Stimulated activated CD4-positive, alpha-beta T cell treated with anti-CD3 and anti-CD28 coated beads, Interleukin-4, amount 100 ng/mL, for 48 hours (primary cell): ENCODE measurements around the gene FNDC3B.

Source experiments
- DNase-seq, 2 donors: peaks; one replicate each; pipeline ENCODE4 v3.0.0-alpha.2; 2020; ENCODE audit warnings: low read depth in 2 of 2

The FNDC3B gene

DNA sequence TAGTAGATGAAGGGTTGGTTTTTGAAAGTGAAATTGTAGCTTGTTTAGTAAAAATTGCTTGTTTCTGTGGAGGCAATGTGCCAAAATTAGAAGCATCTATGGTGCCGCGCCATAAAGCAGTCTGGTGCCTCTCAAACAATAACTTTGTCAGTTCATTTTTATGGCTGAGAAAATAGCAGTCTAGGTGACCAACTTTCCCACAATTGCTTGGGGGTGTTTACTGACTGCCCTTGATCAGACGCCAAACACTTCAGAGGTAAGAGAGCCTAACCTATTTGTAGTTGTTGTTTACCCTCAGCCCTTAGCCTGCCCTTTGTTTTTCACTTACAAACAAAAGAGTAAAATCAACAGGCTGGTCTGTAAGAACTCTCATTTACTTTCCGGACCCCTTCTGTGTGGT lies 174.5 kb downstream of the FNDC3B start:
- DNase-seq = no peak

DNA sequence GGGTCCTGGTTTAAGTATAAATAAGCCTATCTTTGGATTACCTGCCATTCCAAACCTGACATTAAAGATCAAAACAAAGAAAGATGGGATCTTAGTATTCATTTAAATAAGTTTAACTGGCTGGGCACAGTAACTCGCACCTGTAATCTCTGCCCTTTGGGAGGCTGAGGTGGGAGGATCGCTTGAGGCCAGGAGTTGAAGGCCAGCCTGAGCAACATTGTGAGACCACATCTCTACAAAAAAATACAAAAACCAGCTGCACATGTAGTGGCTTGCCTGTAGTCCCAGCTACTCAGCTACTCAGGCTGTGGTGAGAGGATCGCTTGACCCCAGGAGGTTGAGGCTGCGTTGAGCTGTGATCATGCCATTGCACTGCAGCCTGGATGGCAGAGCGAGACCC lies 176.9 kb downstream of the FNDC3B start:
- no peak for DNase-seq

DNA sequence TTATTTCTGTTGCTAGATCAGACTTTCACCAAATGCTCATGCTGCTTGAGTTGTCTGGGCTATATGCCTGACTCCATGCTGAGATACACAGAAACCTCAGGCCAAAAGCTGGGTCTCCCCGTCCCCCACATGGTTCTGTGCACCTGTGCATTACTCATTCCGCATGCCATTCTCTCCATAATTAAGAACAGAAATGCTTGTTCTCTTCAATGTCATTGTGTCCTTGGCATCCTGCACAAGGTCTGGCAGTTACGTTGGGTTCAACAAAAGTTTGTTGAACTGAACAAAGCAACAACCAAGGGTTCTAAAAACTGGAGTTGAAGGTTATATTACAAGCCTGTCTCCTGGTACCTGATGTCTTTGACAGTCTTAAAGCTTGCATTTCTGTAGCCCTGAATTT lies 177.5 kb downstream of the FNDC3B start:
- DNase-seq = no peak

DNA sequence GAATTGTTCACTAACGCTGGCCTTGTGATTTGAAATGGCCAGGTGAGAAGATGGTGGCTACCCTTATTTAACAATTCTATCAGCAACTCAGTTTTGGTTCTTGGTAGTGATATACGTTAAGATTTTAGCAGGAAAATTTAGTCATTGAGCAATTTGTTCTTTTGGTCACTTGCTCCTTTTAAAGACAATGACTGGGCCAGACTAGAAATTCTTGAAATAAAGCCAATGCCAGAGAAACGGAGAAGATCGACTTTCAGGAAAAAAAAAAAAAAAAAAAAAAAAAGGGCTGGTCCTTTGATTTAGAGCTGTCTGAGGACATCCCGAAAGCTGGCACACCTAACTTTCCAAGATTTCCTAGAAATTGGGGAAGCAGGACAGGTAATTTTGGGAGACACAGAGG lies 178.5 kb downstream of the FNDC3B start:
- no peak for DNase-seq

DNA sequence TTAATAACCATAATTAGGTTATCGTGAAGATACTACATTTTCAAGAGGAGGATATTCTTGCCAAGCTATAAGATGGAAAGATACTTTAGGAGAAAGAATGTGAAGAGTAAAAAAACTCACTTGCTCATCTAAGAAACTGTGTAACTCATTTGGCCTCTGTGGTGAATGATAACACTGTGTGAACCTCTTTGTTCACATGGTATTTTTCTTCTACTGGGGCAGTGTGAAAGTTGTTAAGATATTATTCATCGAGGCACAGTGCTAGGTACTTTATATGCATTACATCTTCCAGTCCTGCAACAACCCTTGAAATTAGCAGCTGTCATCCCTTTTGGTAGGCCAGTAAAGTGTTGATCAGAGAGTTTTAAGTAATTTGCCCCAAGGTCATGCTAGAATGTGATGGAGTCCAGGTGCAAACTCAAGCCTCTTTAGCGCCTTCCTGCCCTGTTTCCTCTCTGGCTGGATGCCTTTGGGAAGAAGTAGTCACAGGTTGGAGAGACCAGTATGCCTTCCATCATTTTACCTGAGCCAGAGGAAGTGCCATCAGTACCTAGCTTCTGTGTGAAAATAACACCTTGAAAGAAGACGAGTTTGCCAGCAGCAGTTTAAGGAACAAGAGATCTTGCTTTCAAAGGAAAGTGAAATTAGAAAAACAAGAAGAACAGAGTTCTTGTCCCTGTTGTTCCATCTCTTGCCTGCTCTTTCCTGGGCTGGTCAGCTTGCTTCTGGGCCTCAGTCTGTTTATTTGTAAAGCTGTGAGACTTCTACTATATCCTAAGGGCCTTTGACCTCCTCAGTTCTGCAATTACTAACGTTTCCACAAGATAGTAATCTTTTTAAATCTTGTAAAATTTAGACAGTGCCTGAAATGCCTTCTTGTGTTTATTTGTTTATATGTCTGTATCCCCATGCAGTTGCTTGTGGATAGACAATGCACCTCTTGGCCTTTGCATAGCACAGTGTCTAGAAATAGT lies 179.3 kb downstream of the FNDC3B start:
- no peak for DNase-seq

DNA sequence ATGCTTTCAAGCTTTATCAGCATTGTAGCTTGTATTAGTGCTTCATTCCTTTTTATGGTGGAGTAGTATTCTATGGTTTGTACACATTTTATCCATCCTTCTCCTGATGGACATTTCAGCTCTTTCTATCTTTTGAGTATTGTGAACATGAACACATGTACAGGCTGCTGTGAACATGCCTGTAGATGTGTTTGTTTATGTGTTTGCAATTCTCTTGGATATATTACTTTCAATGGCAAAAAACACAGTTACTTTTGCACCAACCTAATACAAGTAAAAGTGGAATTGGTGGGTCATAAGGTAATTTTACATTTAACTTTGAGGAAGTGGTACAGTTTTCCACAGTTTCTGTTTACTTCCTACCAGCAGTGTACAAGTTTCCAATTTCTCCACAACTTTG lies 180.4 kb downstream of the FNDC3B start:
- DNase-seq = no peak

DNA sequence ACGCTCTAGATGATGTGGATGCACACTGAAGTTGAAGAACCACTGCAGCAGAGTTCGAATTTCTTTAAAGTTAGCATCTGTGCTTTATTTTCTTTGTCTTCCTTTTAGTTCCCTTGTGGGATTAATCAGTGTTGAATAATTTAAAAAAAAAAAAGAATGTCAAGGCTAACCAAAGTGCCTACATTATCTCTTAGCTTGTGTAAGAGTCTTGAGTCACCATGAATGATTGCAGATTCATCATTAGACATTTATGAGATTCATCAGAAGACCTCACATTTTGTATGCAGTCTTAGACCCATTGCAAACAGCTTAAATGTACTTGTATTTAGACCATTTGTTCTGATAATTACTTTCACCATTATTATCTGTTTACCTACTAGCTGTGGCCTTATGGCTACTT lies 182.2 kb downstream of the FNDC3B start:
- DNase-seq = no peak

DNA sequence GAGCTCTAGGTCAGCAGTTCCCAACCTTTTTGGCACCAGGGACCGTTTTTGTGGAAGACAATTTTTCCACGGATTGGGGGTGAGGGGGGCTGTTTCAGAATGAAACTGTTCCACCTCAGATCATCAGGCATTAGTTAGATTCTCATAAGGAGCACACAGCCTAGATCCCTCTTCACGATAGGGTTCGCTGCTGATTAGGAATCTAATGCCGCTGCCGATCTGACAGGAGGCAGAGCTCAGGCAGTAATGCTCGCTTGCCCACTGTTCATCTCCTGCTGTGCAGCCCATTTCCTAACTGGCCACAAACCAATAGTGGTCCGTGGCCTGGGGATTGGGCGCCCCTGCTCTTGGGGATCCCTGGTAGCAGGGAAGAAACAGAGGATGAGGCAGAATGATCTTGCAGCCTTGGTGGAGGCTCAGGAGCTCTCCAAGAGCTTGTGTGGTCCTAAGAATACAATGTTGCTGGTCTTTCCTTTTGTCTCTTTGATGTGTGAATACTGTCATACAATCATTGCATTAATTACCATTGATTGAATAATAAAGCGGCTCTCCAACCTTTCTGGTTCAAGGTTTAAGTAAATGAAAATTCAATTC lies 183.2 kb downstream of the FNDC3B start:
- no peak for DNase-seq

DNA sequence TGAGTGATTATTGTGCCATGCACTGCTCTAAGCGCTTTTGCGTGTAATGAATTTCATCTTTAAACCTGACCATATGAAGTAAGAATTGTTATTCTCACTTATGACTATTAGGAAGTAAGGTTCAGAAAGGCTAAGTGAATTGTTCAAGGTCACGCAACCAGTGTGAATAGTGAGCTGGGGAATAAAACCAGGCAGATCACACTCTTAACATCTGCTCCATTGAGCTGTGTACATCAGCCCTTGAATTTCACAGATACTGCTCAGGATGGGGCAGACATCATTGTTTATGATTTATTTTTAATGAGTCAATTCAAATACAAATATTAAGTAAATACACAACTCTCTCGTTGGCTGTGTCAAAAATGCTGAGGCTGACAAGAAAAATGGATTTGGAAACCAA lies 184.5 kb downstream of the FNDC3B start:
- no peak for DNase-seq

DNA sequence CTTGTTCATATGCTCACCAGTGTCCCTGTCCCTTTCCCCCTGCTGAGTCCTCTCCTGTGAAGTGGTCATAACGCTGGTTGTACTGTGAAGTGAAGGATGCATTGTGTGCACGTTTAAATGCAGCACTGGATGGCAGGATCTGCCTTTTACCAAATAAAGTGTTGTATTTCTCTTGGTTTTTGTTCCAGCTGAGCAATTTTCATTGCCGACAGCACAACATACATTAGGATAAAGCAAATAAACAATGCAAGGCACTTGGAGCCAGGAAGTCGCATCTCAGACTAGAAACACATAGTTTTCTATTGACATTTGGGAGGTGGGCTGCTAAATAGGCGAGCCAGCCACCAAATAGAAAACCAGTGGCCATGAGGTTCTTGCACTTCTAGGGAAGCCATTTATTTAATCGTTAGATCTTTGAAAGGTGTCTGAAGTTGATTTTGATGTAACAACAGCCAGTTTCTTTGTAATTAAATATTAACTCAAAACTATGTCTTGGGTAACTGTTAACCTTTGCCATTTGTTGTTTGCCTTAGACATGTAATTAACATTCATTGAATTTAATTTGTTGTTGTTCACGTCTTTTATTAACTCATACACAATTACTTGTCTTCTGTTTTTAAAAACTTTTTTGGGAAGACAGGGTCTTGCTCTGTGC lies 185.3 kb downstream of the FNDC3B start:
- no peak for DNase-seq

DNA sequence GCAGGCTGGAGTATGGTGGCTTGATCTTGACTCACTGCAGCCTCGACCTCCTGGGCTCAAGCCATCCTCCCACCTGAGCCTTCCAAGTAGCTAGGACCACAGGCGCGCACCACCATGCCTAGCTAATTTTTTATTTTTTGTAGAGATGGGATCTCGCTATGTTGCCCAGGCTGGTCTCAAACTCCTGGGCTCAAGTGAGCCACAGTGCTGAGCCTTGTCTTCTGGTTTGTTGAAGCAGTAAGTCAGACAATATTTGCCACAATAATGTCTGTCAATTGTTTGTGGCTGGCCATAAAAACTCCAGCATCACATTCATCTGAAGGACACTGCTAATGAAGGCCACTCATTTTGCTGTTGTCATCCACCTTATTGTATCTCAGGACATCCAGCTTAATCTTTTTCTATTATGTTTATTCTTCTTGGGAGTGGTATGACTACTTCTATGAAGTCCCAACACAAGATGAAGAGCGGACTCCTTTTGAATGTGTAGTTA lies 185.9 kb downstream of the FNDC3B start:
- no peak for DNase-seq

DNA sequence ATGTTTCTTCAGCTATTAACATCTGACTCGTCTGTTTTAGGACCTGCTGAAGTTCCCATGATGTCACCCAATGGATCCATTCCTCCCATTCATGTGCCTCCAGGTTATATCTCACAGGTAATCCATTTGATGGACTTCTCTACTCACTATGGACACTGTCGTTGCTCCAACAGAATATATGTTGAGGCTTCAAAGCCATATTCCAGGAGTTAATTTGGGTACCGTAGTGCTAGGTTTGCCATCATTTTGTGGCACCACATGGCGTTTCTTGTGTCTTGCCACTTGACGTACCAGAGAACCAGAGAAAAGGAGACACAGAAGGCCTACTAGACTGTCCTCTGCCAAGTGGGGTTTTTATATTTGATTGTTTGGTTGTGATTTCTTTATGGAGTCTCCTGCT lies 187.5 kb downstream of the FNDC3B start:
- no peak for DNase-seq

DNA sequence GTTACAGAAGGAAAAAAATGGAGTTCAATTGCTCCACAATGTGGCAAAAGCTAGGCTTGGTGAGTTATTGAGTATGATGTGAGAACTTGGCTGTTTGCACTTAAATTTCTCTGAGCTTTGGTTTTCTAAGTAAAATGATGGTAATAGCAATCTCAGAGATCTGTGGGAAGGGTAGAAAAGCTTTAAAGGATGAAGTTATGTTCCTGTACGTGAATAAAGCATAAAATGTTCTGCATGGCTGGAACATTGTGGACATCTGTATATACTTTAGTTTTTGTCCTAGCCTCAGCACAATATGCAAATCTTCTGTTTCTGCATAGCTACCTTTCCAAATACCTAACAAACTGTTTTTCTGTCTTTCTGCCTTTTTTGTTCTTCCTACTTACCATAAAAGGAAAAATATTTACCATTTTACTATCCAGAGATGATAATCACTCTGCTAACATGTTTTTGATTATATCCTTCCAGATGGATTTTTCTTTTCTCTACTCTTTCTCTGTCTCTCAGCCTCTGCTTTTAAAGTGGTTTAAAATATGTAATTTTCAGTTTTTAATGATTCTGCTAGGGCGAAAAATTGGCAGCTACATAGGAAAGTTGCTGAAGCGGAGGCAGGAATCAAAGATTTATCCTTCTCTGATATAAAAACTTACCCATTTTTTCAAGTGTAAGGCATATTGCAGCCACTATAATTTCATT lies 188.1 kb downstream of the FNDC3B start:
- no peak for DNase-seq

DNA sequence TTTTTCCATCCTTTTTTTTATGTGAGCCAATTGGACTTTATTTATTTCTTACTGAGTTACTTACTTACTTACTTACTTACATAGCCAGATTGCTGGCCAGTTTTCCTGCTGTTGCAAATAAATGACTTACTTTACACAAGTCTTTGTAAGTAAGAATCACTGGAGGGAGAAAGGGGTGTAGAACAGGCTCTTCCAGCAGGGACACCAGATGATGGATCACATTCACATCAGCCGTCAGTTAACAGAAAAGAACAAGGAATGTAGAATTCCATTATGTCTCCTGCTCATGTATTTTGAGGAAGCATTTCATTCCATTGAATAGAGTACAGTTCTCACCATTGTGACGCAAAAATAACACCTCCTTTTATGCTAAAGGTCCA lies 188.6 kb downstream of the FNDC3B start:
- DNase-seq = no peak

DNA sequence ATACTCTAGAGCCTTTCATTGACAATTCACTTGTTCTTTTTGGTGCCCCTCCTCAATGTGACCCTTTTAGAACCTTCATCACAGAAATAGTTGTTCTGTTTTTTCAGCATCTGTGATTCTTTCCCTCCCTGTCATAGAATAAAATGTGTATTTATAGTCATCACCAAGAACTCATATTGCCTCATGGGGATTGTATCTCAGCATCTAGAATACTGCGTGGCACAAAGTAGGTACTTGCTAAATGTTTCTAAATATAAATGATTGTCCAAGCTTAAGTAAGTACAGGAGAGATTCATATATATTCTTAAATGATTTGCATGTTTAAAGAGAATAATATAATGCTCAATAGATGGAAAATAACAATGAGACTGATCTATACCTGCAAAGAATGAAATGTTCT lies 190.1 kb downstream of the FNDC3B start:
- DNase-seq = no peak

DNA sequence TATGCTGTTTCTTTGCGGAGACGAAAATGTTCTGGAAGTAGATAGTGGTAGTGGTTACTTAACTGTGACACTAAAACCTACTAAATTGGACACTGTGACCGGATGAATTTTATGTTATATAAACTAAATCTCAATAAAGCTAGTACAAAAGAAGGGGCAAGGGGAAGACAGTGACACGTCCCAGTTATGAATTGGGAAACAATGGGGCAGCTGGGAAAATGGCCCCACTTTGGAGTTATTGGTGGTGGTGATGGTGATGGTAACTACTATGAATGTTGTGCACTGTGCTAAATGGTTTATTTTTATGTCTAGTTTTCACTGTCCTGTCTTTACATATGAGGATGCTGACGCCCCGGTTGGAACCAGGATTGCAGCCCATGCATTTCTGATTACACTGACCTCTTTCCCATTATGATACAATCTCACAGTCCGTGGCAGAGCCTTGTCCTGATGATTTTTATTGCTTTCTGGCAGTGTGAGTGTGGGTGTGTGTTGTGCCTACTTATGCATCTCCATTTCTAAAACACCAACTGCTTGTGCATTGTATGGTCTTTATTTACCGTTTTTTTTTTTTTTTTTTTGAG lies 192.0 kb downstream of the FNDC3B start:
- DNase-seq = no peak

DNA sequence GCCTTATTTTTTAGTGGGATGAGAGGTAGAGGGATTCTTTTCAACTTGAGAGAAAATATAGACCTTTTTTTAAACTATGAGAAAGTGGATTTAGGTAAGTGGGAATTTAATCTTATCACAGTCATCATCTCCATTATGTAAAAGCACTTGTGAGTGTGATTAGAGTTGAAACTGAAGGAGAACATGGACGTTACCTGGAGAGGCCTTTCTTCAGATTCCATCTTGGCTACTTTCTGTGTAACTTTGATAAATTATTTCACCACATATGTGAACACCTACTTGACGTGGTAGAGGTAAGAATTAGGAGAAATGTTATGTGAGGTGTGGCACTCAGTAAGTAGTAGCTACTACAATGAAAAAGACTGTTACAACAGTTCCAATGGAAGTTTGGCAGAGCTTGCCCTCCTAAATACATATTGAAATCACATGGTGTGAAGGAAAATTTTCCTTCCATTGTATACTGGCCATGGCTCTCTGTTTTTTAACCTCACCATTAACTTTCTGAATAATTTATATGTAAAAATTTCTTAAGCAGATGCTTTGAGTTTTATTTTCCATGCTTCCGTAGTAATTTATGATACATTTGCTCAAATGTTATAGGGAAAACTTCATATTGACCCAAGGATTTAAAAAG lies 193.3 kb downstream of the FNDC3B start:
- DNase-seq = no peak

DNA sequence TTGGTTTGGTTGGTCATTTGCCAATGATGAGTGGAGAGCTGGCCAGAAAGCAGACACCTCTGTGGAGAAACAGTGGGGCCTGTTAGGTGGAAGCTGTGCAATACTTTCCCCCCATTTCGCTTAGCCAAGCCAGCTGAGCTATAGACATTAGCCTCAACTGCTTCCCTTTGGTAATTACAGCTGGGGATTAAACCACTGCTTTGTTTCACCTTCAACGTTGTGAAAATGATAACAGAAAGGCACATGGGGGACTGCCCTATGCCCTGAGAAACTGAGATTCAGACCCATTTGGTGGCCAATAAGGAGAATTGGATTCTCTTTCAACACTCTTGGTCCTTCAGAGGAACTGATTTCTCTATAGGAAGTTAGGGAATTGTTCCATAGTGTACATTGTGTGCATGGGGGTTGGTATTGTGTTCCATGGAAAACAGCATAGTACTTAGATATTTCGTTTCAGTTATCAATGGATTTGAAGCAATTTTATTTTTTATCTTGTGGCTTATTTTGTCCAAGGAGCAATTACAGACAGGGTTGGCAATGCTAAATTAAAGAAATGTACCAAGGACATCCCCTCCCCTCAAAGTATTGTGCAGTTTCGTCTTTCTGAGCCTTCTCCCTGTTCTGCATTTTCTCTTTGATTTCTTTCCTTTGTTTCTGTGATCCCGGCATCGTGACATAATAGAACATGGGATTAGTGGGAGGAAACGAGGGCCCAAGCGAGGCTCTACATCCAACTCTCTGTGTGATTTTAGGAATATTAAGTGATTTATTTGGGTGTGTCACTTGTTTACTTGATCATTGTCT lies 194.3 kb downstream of the FNDC3B start:
- DNase-seq = no peak

DNA sequence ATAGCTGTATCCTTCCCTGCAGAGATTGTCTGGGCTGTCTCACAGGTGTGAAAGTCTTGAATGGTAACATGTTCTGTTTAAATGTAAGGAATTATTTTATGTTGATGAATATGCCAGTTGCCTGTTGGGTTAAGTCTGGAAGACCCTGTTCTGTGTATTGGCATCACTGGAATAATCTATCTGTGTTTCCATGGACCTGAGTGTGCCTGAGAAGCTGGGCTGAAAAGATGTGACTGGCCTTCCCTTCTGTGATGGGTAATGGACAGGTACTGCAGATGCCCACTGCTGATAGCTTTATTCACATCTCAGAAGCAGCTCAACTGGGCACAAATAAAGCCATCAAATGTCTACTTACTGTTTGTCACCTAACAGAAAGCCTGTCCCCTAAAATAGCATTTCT lies 196.3 kb downstream of the FNDC3B start:
- no peak for DNase-seq
